ENCODE measurements around the gene PRPS1L1. TPM values are rescaled to one million over a fixed set of nuclear protein-coding genes. Genes with fewer than 3 reads are reported as not detected.

PRPS1L1 gene
- total RNA-seq, 1 donor from 2014 or later, result not detected

DNA sequence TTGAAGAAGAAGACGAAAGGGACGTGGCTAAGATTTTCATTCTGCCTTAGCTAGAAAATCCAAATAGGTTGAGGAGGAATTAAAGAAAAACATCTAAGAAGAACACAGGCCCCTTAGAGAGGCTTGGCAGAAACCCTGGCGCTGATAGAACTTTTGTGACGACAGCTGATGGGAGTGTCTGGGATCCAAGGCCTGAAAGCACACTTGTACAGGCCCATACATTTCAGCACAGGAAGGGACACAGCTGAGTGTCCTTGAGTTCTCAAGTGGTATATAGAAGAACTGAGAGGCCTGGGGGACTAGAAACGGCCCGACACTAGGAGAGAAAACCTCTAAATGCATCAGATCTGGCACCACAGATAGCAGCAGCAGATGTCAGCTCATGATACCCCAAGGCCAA lies 39.5 kb downstream of the PRPS1L1 start:
- TF ChIP-seq, protein P1, sequence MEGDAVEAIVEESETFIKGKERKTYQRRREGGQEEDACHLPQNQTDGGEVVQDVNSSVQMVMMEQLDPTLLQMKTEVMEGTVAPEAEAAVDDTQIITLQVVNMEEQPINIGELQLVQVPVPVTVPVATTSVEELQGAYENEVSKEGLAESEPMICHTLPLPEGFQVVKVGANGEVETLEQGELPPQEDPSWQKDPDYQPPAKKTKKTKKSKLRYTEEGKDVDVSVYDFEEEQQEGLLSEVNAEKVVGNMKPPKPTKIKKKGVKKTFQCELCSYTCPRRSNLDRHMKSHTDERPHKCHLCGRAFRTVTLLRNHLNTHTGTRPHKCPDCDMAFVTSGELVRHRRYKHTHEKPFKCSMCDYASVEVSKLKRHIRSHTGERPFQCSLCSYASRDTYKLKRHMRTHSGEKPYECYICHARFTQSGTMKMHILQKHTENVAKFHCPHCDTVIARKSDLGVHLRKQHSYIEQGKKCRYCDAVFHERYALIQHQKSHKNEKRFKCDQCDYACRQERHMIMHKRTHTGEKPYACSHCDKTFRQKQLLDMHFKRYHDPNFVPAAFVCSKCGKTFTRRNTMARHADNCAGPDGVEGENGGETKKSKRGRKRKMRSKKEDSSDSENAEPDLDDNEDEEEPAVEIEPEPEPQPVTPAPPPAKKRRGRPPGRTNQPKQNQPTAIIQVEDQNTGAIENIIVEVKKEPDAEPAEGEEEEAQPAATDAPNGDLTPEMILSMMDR (IDR thresholded peaks at IDR 0.05; ENCODE audit: insufficient read depth, low read length, severe bottlenecking), result no peak
- DNase-seq (ENCODE audit: low read depth), result no peak
- FAIRE-seq, result no peak
- H3K36me3 ChIP-seq (ENCODE audit: control insufficient read depth, insufficient read depth, low read length), result no peaks in the 10 kb centered on the region
- no peak overlapping the region for H3K4me3 ChIP-seq (ENCODE audit: low read depth, low read length)
- no peaks in the 10 kb centered on the region for H3K27me3 ChIP-seq (ENCODE audit: control insufficient read depth, insufficient read depth, low read length)

GRCh38 chr7:17986851-17987250 lies 40.8 kb downstream of the PRPS1L1 start:
- FAIRE-seq (no peak), DNase-seq (ENCODE audit: low read depth) (peak; percentile 74)
- TF ChIP-seq, protein P1 (IDR thresholded peaks at IDR 0.05; ENCODE audit: insufficient read depth, low read length, severe bottlenecking), result no peak
- H3K4me3 ChIP-seq (ENCODE audit: low read depth, low read length), result no peak overlapping the region
- no peaks in the 10 kb centered on the region for H3K36me3 ChIP-seq (ENCODE audit: control insufficient read depth, insufficient read depth, low read length)
- no peaks in the 10 kb centered on the region for H3K27me3 ChIP-seq (ENCODE audit: control insufficient read depth, insufficient read depth, low read length)

- DNase-seq (ENCODE audit: low read depth) (no peak), FAIRE-seq (peak; percentile 80)
- TF ChIP-seq, protein P1 (IDR thresholded peaks at IDR 0.05; ENCODE audit: insufficient read depth, low read length, severe bottlenecking), result no peak
- no peak overlapping the region for H3K4me3 ChIP-seq (ENCODE audit: low read depth, low read length)
- no peaks in the 10 kb centered on the region for H3K27me3 ChIP-seq (ENCODE audit: control insufficient read depth, insufficient read depth, low read length)
- H3K36me3 ChIP-seq (ENCODE audit: control insufficient read depth, insufficient read depth, low read length), result no peaks in the 10 kb centered on the region
Observed at GRCh38 chr7:17985473-17986239, 42.0 kb downstream of the PRPS1L1 start.

GRCh38 chr7:17984288-17984687 lies 43.4 kb downstream of the PRPS1L1 start:
- Histone ChIP-seq H3K4me3 (ENCODE audit: low read depth, low read length) (no peak overlapping the region), H3K36me3 (ENCODE audit: control insufficient read depth, insufficient read depth, low read length) (no peaks in the 10 kb centered on the region), H3K27me3 (ENCODE audit: control insufficient read depth, insufficient read depth, low read length) (no peaks in the 10 kb centered on the region)
- DNase-seq (ENCODE audit: low read depth) (no peak), FAIRE-seq (no peak)
- TF ChIP-seq, protein P1 (IDR thresholded peaks at IDR 0.05; ENCODE audit: insufficient read depth, low read length, severe bottlenecking), result no peak

DNA sequence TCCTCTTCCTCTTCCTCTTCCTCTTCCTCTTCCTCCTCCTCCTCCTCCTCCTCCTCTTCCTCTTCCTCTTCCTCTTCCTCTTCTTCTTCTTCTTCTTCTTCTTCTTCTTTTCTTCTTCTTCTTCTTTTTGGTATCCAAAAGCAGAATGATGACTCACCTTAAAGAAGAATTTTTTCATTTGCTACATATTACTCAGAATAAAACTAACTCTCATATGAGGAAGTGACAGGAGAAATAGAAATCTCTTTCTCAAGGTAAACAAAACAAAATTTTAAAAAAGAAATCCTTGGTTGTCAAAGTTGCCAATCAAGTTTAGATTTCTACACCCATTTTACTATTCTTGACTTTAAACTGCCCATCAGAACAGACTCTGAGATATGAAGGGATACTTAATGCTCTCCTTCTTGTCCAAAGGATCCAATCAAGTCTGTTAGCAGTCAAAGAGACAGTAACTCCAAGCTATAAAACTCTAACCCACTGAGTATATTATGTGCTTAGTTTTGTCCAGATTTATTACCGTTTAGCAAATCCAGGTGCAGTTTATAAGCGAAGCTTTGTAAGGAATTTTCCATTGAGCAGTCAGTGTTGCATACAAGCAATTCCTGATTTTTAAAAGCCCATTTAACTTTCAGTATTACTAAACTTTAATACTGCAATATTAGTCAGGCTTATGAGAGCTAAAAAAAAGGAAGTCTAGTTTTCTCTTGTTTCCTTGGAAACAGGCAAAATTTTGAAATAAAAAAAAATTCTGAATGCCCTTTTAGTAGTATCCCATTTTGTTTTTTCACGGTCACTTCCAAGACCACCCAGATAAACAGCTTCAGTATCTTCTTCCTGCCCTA lies 44.2 kb downstream of the PRPS1L1 start:
- DNase-seq (ENCODE audit: low read depth), result no peak
- Histone ChIP-seq H3K4me3 (ENCODE audit: low read depth, low read length) (no peak overlapping the region), H3K36me3 (ENCODE audit: control insufficient read depth, insufficient read depth, low read length) (no peaks in the 10 kb centered on the region), H3K27me3 (ENCODE audit: control insufficient read depth, insufficient read depth, low read length) (no peaks in the 10 kb centered on the region)
- no peak for FAIRE-seq
- TF ChIP-seq, protein P1 (IDR thresholded peaks at IDR 0.05; ENCODE audit: insufficient read depth, low read length, severe bottlenecking), result no peak
